NCI-H446 treated with DMSO at 0.1 percent for 48 hours (cell line): ENCODE data around the gene CERS4.
"Not testable (repeated sequence)": the region's sequence is repeated elsewhere in the genome, so short reads cannot be mapped to it uniquely, and the experiment has no call there.

Experiments used
- DNase-seq: peaks from one replicate; lab custom pipeline; 2025; lab: John Stamatoyannopoulos, UW

Gene CERS4

DNA sequence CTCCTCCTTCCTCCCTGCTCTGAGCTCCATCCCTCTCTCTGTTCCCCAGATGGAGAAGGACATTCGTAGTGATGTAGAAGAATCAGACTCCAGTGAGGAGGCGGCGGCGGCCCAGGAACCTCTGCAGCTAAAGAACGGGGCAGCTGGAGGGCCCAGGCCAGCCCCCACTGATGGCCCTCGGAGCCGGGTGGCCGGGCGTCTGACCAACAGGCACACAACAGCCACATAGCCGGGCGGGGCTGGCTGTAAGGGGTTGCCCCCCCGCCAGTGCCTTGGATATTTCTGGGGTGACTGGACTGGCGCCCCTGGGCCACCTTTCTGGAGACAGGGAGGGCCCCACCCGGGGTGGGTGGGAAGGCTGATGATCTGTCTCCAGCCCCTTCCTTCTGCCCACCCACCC lies 52.7 kb downstream of the CERS4 start:
- no peak for DNase-seq

DNA sequence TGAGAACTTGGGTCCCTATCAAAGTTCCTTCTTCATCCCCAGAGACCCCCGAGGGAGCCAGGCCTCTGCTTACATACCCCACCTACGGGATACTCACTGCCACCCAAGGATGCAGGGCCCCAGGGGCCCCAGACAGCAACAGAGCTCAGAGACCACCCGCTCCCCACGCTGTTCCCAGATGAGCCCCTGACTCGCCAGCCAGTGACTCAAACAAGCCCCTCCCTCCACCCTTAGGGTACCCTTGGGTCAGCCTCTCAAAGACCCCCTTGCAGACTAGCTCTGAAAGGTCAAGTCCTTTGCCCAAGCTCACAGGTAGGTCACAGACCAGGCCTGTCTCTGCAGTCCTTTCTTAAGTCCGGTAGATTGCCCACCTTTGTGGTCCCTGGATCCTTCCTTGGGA lies 53.3 kb downstream of the CERS4 start:
- DNase-seq, result no peak

DNA sequence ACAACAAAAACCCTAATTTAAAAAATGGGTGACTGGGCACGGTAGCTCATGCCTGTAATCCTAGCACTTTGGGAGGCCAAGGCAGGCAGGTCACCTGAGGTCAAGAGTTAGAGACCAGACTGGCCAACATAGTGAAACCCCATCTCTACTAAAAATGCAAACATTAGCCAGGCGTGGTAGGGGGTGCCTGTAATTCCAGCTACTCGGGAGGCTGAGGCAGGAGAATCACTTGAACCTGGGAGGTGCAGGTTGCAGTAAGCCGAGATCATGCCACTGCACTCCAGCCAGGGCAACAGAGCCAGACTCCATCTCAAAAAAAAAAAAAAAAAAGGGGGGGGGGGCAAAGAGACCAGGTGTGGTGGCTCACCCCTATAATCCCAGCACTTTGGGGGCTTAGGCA lies 55.1 kb downstream of the CERS4 start:
- DNase-seq, result not testable (repeated sequence)

DNA sequence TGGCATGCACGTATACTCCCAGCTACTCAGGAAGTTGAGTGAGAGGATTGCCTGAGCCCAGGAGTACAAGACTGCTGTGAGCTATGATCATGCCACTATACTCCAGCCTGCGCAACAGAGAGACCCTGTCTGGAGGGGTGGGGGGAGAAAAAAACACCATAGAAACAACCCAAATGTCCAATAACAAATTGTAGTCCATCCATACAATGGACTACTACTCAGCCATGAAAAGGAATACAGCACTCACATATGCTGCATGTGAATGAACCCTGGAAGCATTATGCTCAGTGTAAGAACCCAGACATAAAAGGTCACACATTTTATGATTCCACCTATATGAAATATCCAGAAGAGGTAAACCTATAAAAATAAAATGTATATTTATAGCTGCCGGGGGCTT lies 56.7 kb downstream of the CERS4 start:
- no peak for DNase-seq

DNA sequence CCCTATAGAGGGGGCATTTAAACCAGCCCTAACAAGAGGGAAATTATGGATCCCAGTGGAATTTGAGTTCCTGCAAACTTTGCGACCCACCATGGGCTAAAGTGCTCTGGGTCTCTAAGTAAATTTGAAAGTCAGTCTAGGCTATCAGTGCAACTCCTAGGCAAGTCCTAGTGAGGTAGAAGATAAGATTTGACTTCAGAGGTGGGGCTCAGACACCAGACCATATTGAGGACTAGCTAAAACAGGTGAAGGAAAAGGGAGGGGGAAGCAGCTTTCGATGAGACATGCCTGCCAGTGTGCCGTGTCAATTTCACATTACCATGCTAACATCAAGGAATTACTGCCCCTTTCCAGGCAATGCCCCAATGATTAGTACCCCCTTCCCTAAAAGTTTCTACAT lies 60.6 kb downstream of the CERS4 start:
- DNase-seq, result no peak

DNA sequence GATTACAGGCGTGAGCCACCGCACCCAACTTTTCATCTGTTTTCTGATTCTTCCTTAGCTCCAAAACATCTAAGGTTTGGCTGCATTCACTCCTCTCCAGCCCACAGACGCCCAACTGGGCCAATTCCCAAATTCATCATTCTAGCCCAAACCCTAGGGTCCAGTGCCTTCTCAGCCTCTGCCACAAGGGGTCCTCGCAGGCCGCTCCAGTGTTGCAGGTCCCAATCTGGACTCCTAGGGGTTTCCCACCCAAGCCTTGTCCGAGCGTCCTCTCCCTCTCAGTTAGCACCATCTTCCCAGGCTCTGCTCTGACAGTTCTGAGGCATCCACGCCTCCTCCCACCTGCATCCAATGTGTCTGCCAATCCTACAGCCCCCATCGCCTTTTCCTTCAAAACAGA lies 67.3 kb downstream of the CERS4 start:
- not testable (repeated sequence) for DNase-seq

DNA sequence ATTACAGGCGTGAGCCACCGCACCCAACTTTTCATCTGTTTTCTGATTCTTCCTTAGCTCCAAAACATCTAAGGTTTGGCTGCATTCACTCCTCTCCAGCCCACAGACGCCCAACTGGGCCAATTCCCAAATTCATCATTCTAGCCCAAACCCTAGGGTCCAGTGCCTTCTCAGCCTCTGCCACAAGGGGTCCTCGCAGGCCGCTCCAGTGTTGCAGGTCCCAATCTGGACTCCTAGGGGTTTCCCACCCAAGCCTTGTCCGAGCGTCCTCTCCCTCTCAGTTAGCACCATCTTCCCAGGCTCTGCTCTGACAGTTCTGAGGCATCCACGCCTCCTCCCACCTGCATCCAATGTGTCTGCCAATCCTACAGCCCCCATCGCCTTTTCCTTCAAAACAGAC lies 82.2 kb downstream of the CERS4 start:
- not testable (repeated sequence) for DNase-seq

DNA sequence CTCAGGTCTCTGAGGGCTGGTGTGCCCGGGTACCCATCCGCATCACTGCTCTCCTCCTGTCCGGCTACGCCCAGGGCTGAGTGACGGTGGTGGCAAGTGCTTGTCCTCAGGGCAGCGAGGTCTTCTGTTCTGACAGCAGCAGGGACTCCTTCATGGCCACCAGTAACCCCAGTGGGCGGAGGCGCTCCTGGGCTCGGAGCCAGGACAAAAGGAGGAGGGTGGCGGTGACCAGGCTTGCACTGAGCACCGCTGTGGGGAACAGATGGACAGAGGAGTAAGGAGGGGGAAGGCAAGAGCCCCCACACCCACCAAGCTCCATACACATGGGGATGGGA lies 93.2 kb downstream of the CERS4 start:
- DNase-seq, result no peak

DNA sequence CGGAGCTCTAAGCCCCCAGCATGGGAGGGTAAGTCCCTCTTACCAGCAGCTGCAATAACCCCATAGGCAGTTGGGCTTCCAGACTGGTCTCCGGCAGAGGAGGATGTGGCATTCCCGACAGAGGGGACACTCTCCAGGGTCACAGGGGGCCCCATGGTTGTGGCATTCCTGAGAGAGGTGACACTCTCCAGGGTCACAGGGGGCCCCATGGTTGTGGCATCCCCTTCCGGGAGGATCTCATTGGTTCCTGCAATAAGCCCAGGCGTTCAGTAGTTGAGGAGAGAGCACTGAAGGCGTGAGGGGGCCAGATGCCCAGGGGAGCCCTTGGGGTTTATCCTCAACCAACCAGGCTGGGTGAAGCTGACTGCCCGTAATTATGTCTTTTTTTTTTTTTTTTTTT lies 93.6 kb downstream of the CERS4 start:
- DNase-seq, result no peak

DNA sequence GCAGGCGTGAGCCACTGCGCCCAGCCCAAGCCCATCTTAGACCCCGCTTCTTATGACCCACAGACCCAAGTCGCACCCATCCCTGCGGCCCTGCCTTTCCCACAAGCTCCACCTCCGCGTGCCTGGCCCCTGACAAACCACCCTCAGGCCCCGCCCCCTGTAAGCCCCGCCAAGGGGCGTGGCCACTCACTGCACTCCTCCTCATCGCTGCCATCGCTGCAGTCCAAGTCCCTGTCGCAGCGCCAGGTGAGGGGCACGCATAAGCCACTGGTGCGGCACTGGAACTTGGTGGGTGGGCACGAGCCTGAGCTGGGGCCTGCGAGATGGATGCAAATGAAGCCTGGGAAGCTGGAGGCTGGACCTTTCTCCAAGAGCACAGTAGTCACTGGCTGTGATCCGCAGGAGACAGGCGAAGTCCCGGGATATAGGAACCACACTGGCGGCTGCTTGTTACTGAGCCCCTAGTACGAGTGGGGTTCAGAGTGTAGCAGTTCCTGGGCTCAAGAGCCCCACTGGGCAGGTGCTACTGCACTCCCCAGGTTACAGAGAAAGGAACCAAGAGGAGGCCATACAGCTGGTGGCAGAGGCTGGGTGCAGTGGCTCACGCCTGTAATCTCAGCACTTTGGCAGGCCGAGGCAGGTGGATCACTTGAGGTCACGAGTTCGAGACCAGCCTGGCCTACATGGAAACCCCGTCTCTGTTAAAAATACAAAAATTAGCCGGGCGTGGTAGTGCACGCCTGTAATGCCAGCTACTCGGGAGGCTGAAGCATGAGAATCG lies 95.9 kb downstream of the CERS4 start:
- DNase-seq, result no peak

DNA sequence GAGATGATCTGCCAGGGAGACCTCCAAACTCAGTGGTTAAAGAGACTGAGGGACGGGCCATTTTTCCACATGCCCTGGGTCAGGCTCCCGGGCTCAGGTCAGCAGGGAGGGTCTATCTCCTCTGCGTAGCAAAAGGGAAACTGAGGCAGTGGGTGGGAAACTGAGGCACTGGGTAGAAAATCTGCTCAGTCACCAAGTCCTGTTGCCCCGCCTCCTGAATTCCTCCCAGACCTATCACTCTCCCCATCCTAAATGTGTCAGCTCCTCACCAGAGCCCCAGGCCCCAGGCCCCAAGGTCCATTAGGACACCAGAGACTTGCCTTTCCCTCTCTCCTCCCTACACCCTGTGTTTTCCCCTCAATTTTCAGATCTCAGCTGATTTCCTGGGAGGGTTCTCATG lies 96.6 kb downstream of the CERS4 start:
- DNase-seq, result no peak

DNA sequence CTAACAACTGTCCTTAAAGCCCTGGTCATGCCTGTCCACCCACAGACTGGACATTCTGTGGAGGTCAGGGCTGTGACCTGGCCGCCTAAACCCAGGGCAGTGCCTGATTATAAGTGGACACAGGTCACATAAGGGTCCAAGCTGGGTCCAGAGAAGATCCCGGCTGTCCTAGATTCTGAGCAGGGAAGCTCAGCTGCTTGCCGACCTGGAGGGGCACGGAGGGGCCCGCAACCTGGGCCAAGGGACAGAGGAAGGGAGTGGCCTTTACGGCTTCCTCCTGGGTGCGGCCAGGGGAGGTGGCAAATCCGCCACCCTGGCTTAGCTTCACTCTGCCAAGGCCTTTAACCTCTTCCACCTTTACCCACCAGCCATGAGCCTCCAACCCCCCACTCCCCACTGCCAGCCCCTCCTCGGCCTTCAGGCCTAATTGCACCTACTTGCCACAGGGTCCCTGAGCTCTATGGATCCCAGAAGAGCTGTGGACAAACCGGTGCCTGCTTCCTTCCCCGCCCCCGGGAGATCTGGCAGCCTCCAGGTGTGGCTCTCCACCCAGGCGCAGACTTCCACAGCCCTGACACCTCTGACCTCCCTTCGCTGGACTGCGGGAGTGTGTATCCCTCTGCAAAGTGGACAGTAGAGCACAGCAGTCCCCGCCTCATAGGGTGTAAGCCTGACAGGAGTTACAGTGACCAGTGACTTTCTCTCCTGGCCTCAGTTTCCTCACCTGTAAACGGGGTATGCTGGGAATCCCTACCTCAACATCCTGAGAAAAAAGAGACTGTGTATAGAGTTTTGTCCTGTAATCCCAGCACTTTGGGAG lies 97.3 kb downstream of the CERS4 start:
- DNase-seq, result no peak

DNA sequence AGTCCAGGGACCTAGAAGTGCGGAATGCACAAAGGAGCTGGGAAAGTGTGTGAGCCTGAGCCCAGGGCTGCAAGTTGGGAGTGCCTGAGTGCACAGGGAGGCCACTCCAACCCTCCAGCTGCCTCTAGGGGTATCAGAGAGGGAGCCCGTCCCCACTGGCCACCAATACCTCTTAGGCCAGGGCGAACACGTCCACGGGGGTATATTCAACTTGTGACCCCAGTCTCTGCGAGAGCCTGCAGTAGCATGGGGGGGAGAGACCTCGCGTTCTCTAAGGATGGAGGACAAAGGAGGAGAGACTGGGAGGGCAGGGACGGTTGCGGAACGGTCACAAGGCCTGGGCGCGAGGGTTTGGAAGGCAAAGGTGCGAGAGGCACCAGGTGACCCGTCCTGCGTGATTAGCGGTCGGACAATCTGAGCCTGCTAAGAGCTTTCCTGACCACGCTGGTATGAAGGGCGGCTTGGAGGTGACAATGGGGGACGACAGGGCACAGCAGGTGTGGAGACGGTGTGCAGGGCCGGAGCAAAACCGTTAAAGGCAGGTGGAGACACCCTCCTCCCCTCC lies 98.3 kb downstream of the CERS4 start:
- no peak for DNase-seq

DNA sequence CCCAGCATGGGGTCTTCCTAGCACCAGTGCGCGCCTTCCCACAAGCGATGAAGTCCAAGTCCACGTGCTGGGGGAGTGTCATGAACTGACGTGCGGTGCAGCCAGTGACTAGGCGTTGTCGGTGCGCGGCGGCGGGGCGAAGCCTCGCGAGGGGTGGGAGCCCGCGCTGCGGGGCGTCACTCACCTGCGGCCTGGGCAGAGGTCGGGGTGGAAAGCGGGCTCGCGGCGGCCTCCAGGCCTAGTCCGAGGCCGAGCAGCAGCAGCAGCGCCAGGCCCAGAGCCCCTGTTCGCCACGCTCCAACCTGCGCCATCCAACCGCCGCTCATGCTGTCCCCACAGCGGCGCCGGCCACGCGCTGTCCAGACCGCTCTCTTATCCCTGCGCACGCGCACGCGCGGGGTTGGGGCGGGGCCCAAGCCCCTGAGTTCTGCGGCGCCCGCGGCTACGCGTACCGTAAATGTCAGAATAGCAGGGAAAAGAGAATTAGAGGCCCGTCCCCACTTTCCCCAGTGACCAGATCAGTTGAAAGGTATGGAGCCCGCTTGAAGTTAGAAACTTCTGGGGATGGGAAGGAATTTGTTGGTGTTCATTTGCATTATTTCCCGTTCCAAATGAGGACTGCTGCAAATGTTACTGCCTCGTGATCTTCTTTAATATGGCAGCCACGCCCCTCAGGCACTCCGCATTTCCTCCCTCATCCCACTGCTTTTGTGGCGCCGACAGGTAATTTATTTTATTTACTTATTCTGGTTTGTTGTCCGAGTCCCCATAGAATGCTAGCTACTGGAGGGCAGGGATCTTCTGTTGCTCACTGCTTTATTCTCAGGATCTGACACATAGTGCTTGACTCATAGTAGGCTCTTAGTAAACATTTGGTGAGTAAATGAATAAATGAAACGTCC lies 99.0 kb downstream of the CERS4 start, which contains the start of gene CD320:
Gene CD320 (minus strand): TSS at position 394 of the 902 bp plus-strand sequence. CDS start 68 bp downstream, at position 326.
- DNase-seq, result peak; percentile 78

DNA sequence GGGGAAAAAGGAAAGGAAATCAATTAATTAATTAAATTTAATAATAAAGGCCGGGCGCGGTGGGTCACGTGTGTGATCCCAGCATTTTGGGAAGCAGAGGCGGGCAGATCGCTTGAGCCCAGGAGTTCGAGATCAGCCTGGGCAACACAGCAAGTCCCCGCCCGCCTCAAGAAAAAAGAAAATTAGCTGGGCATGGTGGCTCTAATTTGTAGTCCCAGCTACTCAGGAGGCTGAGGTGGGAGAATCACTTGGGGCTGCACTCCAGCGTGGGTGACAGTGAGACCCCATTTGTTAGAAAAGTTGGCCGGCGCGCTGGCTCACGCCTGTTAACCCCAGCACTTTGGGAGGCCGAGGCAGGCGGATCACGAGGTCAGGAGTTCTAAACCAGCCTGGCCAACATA lies 99.7 kb downstream of the CERS4 start:
- DNase-seq, result no peak

DNA sequence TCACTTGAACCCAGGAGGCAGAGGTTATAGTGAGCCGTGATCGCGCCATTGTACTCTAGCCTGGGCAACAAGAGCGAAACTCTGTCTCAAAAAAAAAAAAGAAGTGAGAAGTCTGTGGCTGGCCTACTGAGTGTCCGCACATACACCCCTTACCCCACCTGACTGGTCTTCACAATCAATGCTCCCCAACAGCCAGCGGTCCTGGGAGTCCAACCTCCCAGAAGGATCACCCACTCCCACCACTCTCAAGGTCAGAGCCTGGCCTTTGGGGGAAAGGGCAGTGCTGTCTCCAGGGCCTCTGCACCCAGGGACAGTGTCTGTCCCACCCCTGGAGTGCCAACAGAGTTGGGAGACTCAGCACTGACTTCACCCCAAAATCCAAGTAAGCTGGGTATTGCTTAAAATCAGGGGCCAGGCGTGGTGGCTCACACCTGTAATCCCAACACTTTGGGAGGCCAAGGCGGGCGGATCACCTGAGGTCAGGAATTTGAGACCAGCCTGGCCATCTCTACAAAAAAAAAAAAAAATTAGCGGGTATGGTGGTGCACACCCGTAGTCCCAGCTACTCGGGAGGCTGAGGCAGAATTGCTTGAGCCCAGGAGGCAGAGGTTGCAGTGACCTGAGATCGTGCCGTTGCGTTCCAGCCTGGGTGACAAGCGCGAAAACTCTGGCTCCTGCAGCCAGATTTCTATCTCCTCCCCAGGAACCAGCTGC lies 101.3 kb downstream of the CERS4 start:
- no peak for DNase-seq

DNA sequence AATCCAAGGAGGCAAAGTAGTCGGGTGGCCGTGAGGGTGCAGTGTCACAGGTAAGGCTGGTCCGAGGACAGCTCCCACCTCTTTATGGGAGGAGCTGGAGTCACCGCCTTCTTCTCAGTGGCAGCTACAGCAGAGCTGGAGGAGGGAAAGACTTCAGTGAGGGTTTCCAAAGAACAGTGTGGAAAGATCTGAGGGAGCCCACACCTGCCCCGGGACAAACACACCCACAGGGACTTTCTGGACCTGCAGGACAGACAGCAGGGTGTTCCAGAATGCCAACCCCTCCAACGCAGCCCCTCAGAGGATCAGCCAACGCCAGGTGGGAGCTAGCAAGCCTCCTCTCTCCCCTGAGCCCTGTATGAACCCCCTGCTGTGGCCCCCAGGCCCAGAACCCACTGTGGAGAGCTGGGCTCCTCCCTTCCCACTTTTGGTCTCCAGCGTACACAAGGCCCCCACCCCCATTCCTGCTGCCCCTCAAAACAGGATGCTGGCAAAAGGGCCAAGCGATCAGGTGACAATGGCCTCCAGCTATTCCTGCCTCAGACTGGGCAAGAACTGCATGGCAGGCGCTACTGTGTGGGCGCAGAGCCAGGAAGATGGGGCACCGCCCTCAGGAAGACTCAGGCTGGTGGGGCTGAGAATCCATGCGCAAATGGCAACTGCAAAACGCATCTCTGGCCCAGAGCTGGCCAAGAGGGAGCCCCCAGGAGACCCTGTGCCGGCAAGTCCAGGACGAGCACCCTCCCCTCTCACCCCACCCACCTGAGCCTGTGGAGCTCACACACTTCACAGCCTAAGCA lies 102.5 kb downstream of the CERS4 start:
- DNase-seq, result no peak
